ENCODE data around the gene SOAT1.
"Not testable (repeated sequence)": the region's sequence is repeated elsewhere in the genome, so short reads cannot be mapped to it uniquely, and the experiment has no call there.

The SOAT1 gene

GRCh38 chr1:179269071-179269470 lies 24.5 kb upstream of the SOAT1 start:
- no peak overlapping the region for H3K4me2 ChIP-seq
- TF ChIP-seq CTCF (conservative IDR thresholded peaks at IDR 0.05; ENCODE audit: low read depth, low read length), result no peak
- H3K79me2 ChIP-seq (ENCODE audit: insufficient read depth, low read depth), result no peaks in the 10 kb centered on the region

GRCh38 chr1:179274424-179274823 lies 19.2 kb upstream of the SOAT1 start:
- H3K9ac ChIP-seq; H4K20me1 ChIP-seq (ENCODE audit: insufficient read depth); H3K4me2 ChIP-seq; H3K36me3 ChIP-seq (ENCODE audit: insufficient read depth); H3K4me1 ChIP-seq (ENCODE audit: low read depth, poor library complexity, severe bottlenecking); H3K4me3 ChIP-seq (IDR thresholded peaks at IDR 0.05; ENCODE audit: insufficient read depth, low read depth, low read length); H3K79me2 ChIP-seq (ENCODE audit: insufficient read depth, low read depth); H3K27ac ChIP-seq; H2AFZ ChIP-seq (ENCODE audit: low read depth); H3K27me3 ChIP-seq (ENCODE audit: insufficient read depth, low read depth): not testable (repeated sequence)

More at GRCh38 chr1:179269071-179269470, 24.5 kb upstream of the SOAT1 start:
- no peaks in the 10 kb centered on the region for H3K27me3 ChIP-seq (ENCODE audit: insufficient read depth, low read depth)
- no peak overlapping the region for H3K27ac ChIP-seq
- H3K4me1 ChIP-seq (ENCODE audit: low read depth, poor library complexity, severe bottlenecking), result no peaks in the 10 kb centered on the region
- no peaks in the 10 kb centered on the region for H3K36me3 ChIP-seq (ENCODE audit: insufficient read depth)
- no peak overlapping the region for H3K4me3 ChIP-seq (IDR thresholded peaks at IDR 0.05; ENCODE audit: insufficient read depth, low read depth, low read length)
- no peaks in the 10 kb centered on the region for H4K20me1 ChIP-seq (ENCODE audit: insufficient read depth)
- no peak overlapping the region for H3K9ac ChIP-seq
- H2AFZ ChIP-seq (ENCODE audit: low read depth), result no peak overlapping the region

GRCh38 chr1:179278920-179279319 lies 14.7 kb upstream of the SOAT1 start:
- TF ChIP-seq CTCF (conservative IDR thresholded peaks at IDR 0.05; ENCODE audit: low read depth, low read length), result no peak
- Histone ChIP-seq H3K4me2 (no peak overlapping the region), H3K27me3 (ENCODE audit: insufficient read depth, low read depth) (no peaks in the 10 kb centered on the region), H4K20me1 (ENCODE audit: insufficient read depth) (no peaks in the 10 kb centered on the region), H2AFZ (ENCODE audit: low read depth) (no peak overlapping the region), H3K4me3 (IDR thresholded peaks at IDR 0.05; ENCODE audit: insufficient read depth, low read depth, low read length) (no peak overlapping the region), H3K79me2 (ENCODE audit: insufficient read depth, low read depth) (no peaks in the 10 kb centered on the region), H3K36me3 (ENCODE audit: insufficient read depth) (no peaks in the 10 kb centered on the region), H3K27ac (no peak overlapping the region), H3K9ac (no peak overlapping the region), H3K4me1 (ENCODE audit: low read depth, poor library complexity, severe bottlenecking) (no peaks in the 10 kb centered on the region)

GRCh38 chr1:179283992-179284391 lies 9.6 kb upstream of the SOAT1 start:
- H3K4me1 ChIP-seq (ENCODE audit: low read depth, poor library complexity, severe bottlenecking), result no peaks in the 10 kb centered on the region
- no peak overlapping the region for H2AFZ ChIP-seq (ENCODE audit: low read depth)

GRCh38 chr1:179287946-179288345 lies 5.7 kb upstream of the SOAT1 start:
- Histone ChIP-seq H3K4me3 (IDR thresholded peaks at IDR 0.05; ENCODE audit: insufficient read depth, low read depth, low read length) (no peak overlapping the region), H3K27ac (no peak overlapping the region), H3K4me1 (ENCODE audit: low read depth, poor library complexity, severe bottlenecking) (peaks cover 3% of the 10 kb centered on the region), H3K27me3 (ENCODE audit: insufficient read depth, low read depth) (no peaks in the 10 kb centered on the region), H3K9ac (no peak overlapping the region), H2AFZ (ENCODE audit: low read depth) (no peak overlapping the region), H3K4me2 (no peak overlapping the region), H3K79me2 (ENCODE audit: insufficient read depth, low read depth) (no peaks in the 10 kb centered on the region), H4K20me1 (ENCODE audit: insufficient read depth) (no peaks in the 10 kb centered on the region), H3K36me3 (ENCODE audit: insufficient read depth) (no peaks in the 10 kb centered on the region)
- no peak for TF ChIP-seq CTCF (conservative IDR thresholded peaks at IDR 0.05; ENCODE audit: low read depth, low read length)

More at GRCh38 chr1:179283992-179284391, 9.6 kb upstream of the SOAT1 start:
- H3K27ac ChIP-seq, result no peak overlapping the region
- no peak overlapping the region for H3K4me2 ChIP-seq
- H3K36me3 ChIP-seq (ENCODE audit: insufficient read depth), result no peaks in the 10 kb centered on the region
- no peaks in the 10 kb centered on the region for H3K27me3 ChIP-seq (ENCODE audit: insufficient read depth, low read depth)
- H4K20me1 ChIP-seq (ENCODE audit: insufficient read depth), result no peaks in the 10 kb centered on the region
- H3K9ac ChIP-seq, result no peak overlapping the region
- TF ChIP-seq CTCF (conservative IDR thresholded peaks at IDR 0.05; ENCODE audit: low read depth, low read length), result no peak
- no peak overlapping the region for H3K4me3 ChIP-seq (IDR thresholded peaks at IDR 0.05; ENCODE audit: insufficient read depth, low read depth, low read length)
- no peaks in the 10 kb centered on the region for H3K79me2 ChIP-seq (ENCODE audit: insufficient read depth, low read depth)

All from KMS-11 (cell line).